ENCODE data around the gene DCPS. TPM values are rescaled to one million over a fixed set of nuclear protein-coding genes. Genes with fewer than 3 reads are reported as not detected.
A peak's percentile ranks its signal among the peaks of the same experiment; 100 is the strongest.

The DCPS gene
- total and polyA plus RNA-seq, 2 of the 4 experiments (the other 2 are of a cell fraction) = 19.7 to 34.8 TPM

DNA sequence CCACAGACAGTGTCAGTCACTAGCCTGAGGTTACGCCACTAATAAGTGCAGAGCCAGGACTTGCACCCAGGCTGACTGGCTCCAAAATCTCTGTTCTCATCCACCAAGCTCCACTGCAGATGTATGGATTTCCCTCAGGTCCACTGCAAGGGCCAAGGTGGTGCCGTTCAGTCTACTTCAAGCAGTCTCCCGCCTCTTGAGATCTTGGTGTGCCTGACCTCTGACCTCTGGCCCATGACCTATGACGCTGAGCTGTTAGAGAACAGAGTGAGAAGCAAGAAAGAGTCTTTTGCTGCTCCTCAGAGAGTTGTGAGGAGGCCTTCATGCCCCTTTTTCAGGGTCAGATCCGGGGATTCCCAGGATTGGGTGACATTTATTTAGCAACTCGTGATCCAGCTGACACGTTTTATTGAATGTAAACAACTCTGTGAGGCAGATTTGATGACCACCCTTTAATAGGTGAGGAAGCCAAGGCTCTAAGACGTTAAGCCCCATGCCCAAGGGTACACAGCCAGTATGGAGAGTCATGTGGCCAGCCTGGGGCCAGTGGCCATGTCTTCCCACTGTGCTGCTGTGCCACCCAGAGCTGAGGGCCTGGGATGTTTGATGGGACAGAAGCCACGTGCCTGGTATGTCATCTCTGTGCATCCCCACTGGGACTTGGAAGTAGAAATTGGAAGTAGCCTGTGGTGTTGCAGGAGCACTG lies 25.2 kb downstream of the DCPS start:
- CTCF ChIA-PET = no interaction called here

More for the DNA sequence above, 25.2 kb downstream of the DCPS start:
- Histone ChIP-seq H3K27me3 (ENCODE audit: control insufficient read depth, insufficient read depth, low read length) (no peaks in the 10 kb centered on the region), H2AK5ac (ENCODE audit: low read depth, low read length) (no peak overlapping the region; the same call in 1 of the 2 replicates), H2BK15ac (ENCODE audit: low read depth, low read length) (no peak overlapping the region), H3K9me1 (ENCODE audit: insufficient read depth, low read length) (0 out of 2 replicates have a peak, but pooled peaks cover 11% of the 10 kb centered on the region), H2AFZ (replicated peaks; ENCODE audit: low read length, poor library complexity) (no peak overlapping the region), H3K9ac (ENCODE audit: low read depth, low read length) (no peak overlapping the region), H3K27ac (ENCODE audit: insufficient read depth, low read length) (no peak overlapping the region), H3K4me1 (ENCODE audit: control insufficient read depth, insufficient read depth, low read length) (peaks cover 8% of the 10 kb centered on the region), H2BK120ac (ENCODE audit: low read depth, low read length) (no peak overlapping the region), H3K18ac (ENCODE audit: low read depth, low read length) (no peak overlapping the region), H4K20me1 (ENCODE audit: insufficient read depth, low read length) (no peaks in the 10 kb centered on the region), H3K14ac (replicated peaks; ENCODE audit: low read depth, low read length) (no peak overlapping the region), H3K79me1 (ENCODE audit: low read depth in 1 of 2, low read length in 2 of 2) (peaks cover 0 to 6% of the 10 kb centered on the region in 2 experiments; a peak in 1 of 4 replicates), H3K23ac (ENCODE audit: low read depth, low read length) (no peak overlapping the region), H2AK9ac (replicated peaks; ENCODE audit: low read depth, low read length, poor library complexity) (peak overlapping the region; percentile 37), H4K8ac (ENCODE audit: low read depth in 2 of 2, low read length in 2 of 2) (no peak overlapping the region), H2BK5ac (ENCODE audit: low read depth, low read length, poor library complexity, severe bottlenecking) (no peak overlapping the region), H3K4me2 (ENCODE audit: low read depth, low read length) (no peak overlapping the region), H4K91ac (ENCODE audit: insufficient read depth, low read depth, low read length) (no peak overlapping the region), H4K5ac (ENCODE audit: low read depth, low read length) (no peak overlapping the region), H3K56ac (ENCODE audit: extremely low read depth, insufficient read depth, low read length) (no peak overlapping the region), H3K4ac (ENCODE audit: low read depth, low read length) (no peak overlapping the region), H3K36me3 (ENCODE audit: control insufficient read depth, insufficient read depth, low read length) (no peaks in the 10 kb centered on the region), H3K9me3 (ENCODE audit: control insufficient read depth, insufficient read depth, low read length) (no peaks in the 10 kb centered on the region), H2BK20ac (ENCODE audit: low read depth, low read length) (no peak overlapping the region), H3K4me3 (ENCODE audit: insufficient read depth, low read depth, low read length) (no peak overlapping the region)
- no peak for TF ChIP-seq RFX5 (IDR thresholded peaks at IDR 0.05; ENCODE audit: low read depth, low read length)
- no peak for TF ChIP-seq FOS (IDR thresholded peaks at IDR 0.05; ENCODE audit: low read depth, low read length)
- TF ChIP-seq CEBPB (IDR thresholded peaks at IDR 0.05; ENCODE audit: low read depth, low read length) = no peak
- no peak for TF ChIP-seq MAFK (IDR thresholded peaks at IDR 0.05; ENCODE audit: low read depth, low read length)
- TF ChIP-seq RAD21 (IDR thresholded peaks at IDR 0.05; ENCODE audit: low read length) = no peak
- intact Hi-C loops (cut with micrococcal nuclease) = no loop called here
- dilution Hi-C loops (cut with HindIII; ENCODE audit: low sequenced_read_pairs, unreplicated experiment) = no loop called here
- POLR2A ChIA-PET (ENCODE audit: unreplicated experiment) = no interaction called here
- in situ Hi-C loops (cut with MboI; ENCODE audit: low sequenced_read_pairs) = no loop called here
- no peak for ATAC-seq (ENCODE audit: low read depth)
- WGBS, 2 experiments (ENCODE audit: extremely low coverage in 2 of 2, insufficient read length in 1 of 2) = 85% methylated on average over 4 of the region's 9 CpGs; no CpG with 5 or more reads in 1 of the 2 experiments
- no peak for DNase-seq
- BruUV-seq (replicated peaks) = no TSS peak

Measured in IMR-90 (cell line).